ENCODE results near the gene FANCM. TPM values are rescaled to one million over a fixed set of nuclear protein-coding genes. Genes with fewer than 3 reads are reported as not detected.
A peak's percentile ranks its signal among the peaks of the same experiment; 100 is the strongest.

Gene FANCM
- total RNA-seq, 1 donor from 2014 or later = 4.2 TPM

DNA sequence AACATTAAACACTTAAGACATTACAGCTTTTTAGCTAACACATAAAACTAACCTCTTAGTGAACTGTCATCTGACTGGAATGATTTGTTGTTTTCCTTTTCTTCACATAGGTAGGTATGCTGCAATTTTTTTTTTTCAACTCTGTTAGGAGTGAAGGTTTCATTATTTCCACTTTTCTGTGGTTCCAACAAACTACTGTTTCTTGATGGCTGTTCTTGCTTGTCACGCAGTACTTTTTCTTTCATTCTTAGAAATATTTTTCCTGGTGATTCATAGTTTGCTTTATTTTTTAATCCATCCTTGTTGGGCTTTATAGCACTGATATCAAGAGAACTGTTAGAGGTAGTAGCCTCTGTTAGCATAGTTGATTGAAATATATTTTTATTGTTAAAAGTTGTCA, 111.0 kb downstream of the FANCM start:
- H2AFZ ChIP-seq (ENCODE audit: low read depth, low read length) = no peak overlapping the region
- H3K27me3 ChIP-seq (ENCODE audit: insufficient read depth, low read length) = no peaks in the 10 kb centered on the region
- no peak overlapping the region for H3K9ac ChIP-seq (ENCODE audit: low read length)
- H3K79me2 ChIP-seq (ENCODE audit: insufficient read depth, low read length) = peaks cover 99% of the 10 kb centered on the region
- TF ChIP-seq, protein P1, sequence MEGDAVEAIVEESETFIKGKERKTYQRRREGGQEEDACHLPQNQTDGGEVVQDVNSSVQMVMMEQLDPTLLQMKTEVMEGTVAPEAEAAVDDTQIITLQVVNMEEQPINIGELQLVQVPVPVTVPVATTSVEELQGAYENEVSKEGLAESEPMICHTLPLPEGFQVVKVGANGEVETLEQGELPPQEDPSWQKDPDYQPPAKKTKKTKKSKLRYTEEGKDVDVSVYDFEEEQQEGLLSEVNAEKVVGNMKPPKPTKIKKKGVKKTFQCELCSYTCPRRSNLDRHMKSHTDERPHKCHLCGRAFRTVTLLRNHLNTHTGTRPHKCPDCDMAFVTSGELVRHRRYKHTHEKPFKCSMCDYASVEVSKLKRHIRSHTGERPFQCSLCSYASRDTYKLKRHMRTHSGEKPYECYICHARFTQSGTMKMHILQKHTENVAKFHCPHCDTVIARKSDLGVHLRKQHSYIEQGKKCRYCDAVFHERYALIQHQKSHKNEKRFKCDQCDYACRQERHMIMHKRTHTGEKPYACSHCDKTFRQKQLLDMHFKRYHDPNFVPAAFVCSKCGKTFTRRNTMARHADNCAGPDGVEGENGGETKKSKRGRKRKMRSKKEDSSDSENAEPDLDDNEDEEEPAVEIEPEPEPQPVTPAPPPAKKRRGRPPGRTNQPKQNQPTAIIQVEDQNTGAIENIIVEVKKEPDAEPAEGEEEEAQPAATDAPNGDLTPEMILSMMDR (IDR thresholded peaks at IDR 0.05; ENCODE audit: insufficient read depth, low read depth, low read length) = no peak
- no peak for TF ChIP-seq EZH2 (IDR thresholded peaks at IDR 0.05; ENCODE audit: insufficient read depth, low read length)
- FAIRE-seq (peak; percentile 34), DNase-seq (ENCODE audit: low read depth) (peak; percentile 7)
- Mint-ChIP-seq H3K27me3 (ENCODE audit: low read depth, unreplicated experiment) (no peaks in the 10 kb centered on the region), H3K27ac (ENCODE audit: unreplicated experiment) (no peak overlapping the region), H3K36me3 (ENCODE audit: low read depth, unreplicated experiment) (no peaks in the 10 kb centered on the region), H3K4me1 (ENCODE audit: low read depth, unreplicated experiment) (peaks cover 12% of the 10 kb centered on the region), H3K4me3 (ENCODE audit: unreplicated experiment) (no peak overlapping the region), H3K9me3 (ENCODE audit: unreplicated experiment) (no peaks in the 10 kb centered on the region)
- peaks cover 3% of the 10 kb centered on the region for H4K20me1 ChIP-seq (ENCODE audit: insufficient read depth, low read length)
- H3K27ac ChIP-seq (ENCODE audit: low read depth, low read length) = no peak overlapping the region
- no peaks in the 10 kb centered on the region for H3K36me3 ChIP-seq (ENCODE audit: insufficient read depth, low read length)
- H3K4me3 ChIP-seq (ENCODE audit: insufficient read depth, low read depth, low read length) = no peak overlapping the region
- H3K9me3 ChIP-seq (ENCODE audit: insufficient read depth, low read depth, low read length) = no peaks in the 10 kb centered on the region
- H3K4me1 ChIP-seq (ENCODE audit: insufficient read depth, low read length) = peaks cover 9% of the 10 kb centered on the region
- peak overlapping the region; percentile 38 for H3K4me2 ChIP-seq (ENCODE audit: low read length)

DNA sequence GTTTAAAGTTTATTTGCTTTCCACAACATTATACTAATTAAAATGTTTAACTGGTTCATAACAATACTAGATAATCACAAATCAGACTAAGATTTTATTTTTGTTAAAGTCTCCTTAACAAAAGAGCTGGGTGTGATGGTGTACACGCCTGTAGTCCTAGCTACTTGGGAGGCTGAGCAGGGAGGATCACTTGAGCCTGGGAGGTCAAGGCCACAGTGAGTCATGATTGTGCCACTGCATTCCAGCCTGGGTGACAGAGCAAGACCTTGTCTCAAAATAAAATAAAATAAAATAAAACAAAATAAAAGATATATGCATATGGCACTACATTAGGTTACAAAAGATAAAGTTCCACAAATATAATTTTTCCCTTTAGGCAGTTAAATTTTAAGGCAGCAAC, 111.7 kb downstream of the FANCM start:
- H3K27me3 Mint-ChIP-seq (ENCODE audit: low read depth, unreplicated experiment) = no peaks in the 10 kb centered on the region
- FAIRE-seq (no peak), DNase-seq (ENCODE audit: low read depth) (no peak)
- no peaks in the 10 kb centered on the region for H3K9me3 Mint-ChIP-seq (ENCODE audit: unreplicated experiment)
- H3K4me1 Mint-ChIP-seq (ENCODE audit: low read depth, unreplicated experiment) = peaks cover 15% of the 10 kb centered on the region
- H3K4me2 ChIP-seq (ENCODE audit: low read length) = no peak overlapping the region
- H3K4me1 ChIP-seq (ENCODE audit: insufficient read depth, low read length) = peaks cover 9% of the 10 kb centered on the region
- H3K27ac ChIP-seq (ENCODE audit: low read depth, low read length) = no peak overlapping the region
- no peaks in the 10 kb centered on the region for H3K36me3 Mint-ChIP-seq (ENCODE audit: low read depth, unreplicated experiment)
- peaks cover 3% of the 10 kb centered on the region for H4K20me1 ChIP-seq (ENCODE audit: insufficient read depth, low read length)
- H3K27me3 ChIP-seq (ENCODE audit: insufficient read depth, low read length) = no peaks in the 10 kb centered on the region
- no peak overlapping the region for H3K4me3 Mint-ChIP-seq (ENCODE audit: unreplicated experiment)
- H2AFZ ChIP-seq (ENCODE audit: low read depth, low read length) = no peak overlapping the region
- no peaks in the 10 kb centered on the region for H3K36me3 ChIP-seq (ENCODE audit: insufficient read depth, low read length)
- H3K79me2 ChIP-seq (ENCODE audit: insufficient read depth, low read length) = peaks cover 99% of the 10 kb centered on the region
- H3K27ac Mint-ChIP-seq (ENCODE audit: unreplicated experiment) = no peak overlapping the region
- TF ChIP-seq, protein P1 (IDR thresholded peaks at IDR 0.05; ENCODE audit: insufficient read depth, low read depth, low read length) = no peak
- TF ChIP-seq EZH2 (IDR thresholded peaks at IDR 0.05; ENCODE audit: insufficient read depth, low read length) = no peak
- no peaks in the 10 kb centered on the region for H3K9me3 ChIP-seq (ENCODE audit: insufficient read depth, low read depth, low read length)
- no peak overlapping the region for H3K9ac ChIP-seq (ENCODE audit: low read length)
- no peak overlapping the region for H3K4me3 ChIP-seq (ENCODE audit: insufficient read depth, low read depth, low read length)

GRCh38 chr14:45249856-45250575, 114.3 kb downstream of the FANCM start:
- Histone ChIP-seq H3K36me3 (ENCODE audit: insufficient read depth, low read length) (no peaks in the 10 kb centered on the region), H2AFZ (ENCODE audit: low read depth, low read length) (peak overlapping the region; percentile 19), H3K4me1 (ENCODE audit: insufficient read depth, low read length) (peaks cover 9% of the 10 kb centered on the region), H3K4me3 (ENCODE audit: insufficient read depth, low read depth, low read length) (no peak overlapping the region), H3K4me2 (ENCODE audit: low read length) (peak overlapping the region; percentile 72), H3K27ac (ENCODE audit: low read depth, low read length) (no peak overlapping the region), H3K27me3 (ENCODE audit: insufficient read depth, low read length) (no peaks in the 10 kb centered on the region), H3K79me2 (ENCODE audit: insufficient read depth, low read length) (peaks cover 79% of the 10 kb centered on the region), H3K9me3 (ENCODE audit: insufficient read depth, low read depth, low read length) (no peaks in the 10 kb centered on the region), H4K20me1 (ENCODE audit: insufficient read depth, low read length) (peaks cover 1% of the 10 kb centered on the region), H3K9ac (ENCODE audit: low read length) (peak overlapping the region; percentile 31)
- H3K27me3 Mint-ChIP-seq (ENCODE audit: low read depth, unreplicated experiment) = no peaks in the 10 kb centered on the region
- no peaks in the 10 kb centered on the region for H3K9me3 Mint-ChIP-seq (ENCODE audit: unreplicated experiment)
- DNase-seq (ENCODE audit: low read depth) = peak; percentile 89
- FAIRE-seq = peak; percentile 29
- H3K4me3 Mint-ChIP-seq (ENCODE audit: unreplicated experiment) = peak overlapping the region; percentile 2
- peaks cover 15% of the 10 kb centered on the region for H3K4me1 Mint-ChIP-seq (ENCODE audit: low read depth, unreplicated experiment)
- TF ChIP-seq, protein P1 (IDR thresholded peaks at IDR 0.05; ENCODE audit: insufficient read depth, low read depth, low read length) = no peak
- no peak for TF ChIP-seq EZH2 (IDR thresholded peaks at IDR 0.05; ENCODE audit: insufficient read depth, low read length)
- no peaks in the 10 kb centered on the region for H3K36me3 Mint-ChIP-seq (ENCODE audit: low read depth, unreplicated experiment)
- no peak overlapping the region for H3K27ac Mint-ChIP-seq (ENCODE audit: unreplicated experiment)
